Measurements from ENCODE around the gene ZSWIM4.

DNA sequence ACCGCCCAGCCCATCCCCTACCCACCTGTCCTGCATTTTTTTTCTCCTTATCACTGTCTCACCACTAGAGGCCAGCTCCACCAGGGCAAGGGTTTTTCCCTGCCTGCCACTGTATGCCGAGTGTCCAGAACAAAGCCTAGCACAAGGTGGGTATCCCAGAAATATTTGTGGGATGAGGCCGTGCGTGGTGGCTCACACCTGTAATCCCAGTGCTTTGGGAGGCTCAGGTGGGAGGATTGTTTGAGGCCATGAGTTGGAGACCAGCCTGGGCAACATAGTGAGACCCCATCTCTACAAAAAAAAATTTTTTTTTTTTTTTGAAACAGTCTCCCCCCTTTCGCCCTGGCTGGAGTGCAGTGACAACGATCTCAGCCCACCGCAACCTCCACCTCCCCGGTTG, 33.8 kb upstream of the ZSWIM4 start:
- TF ChIP-seq EZH2 (IDR thresholded peaks at IDR 0.05; ENCODE audit: low read length): no peak
- TF ChIP-seq, protein P1, sequence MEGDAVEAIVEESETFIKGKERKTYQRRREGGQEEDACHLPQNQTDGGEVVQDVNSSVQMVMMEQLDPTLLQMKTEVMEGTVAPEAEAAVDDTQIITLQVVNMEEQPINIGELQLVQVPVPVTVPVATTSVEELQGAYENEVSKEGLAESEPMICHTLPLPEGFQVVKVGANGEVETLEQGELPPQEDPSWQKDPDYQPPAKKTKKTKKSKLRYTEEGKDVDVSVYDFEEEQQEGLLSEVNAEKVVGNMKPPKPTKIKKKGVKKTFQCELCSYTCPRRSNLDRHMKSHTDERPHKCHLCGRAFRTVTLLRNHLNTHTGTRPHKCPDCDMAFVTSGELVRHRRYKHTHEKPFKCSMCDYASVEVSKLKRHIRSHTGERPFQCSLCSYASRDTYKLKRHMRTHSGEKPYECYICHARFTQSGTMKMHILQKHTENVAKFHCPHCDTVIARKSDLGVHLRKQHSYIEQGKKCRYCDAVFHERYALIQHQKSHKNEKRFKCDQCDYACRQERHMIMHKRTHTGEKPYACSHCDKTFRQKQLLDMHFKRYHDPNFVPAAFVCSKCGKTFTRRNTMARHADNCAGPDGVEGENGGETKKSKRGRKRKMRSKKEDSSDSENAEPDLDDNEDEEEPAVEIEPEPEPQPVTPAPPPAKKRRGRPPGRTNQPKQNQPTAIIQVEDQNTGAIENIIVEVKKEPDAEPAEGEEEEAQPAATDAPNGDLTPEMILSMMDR (optimal IDR thresholded peaks at IDR 0.05 in 1 of 3, IDR thresholded peaks at IDR 0.05 in 1 of 3, conservative IDR thresholded peaks at IDR 0.05 in 1 of 3; ENCODE audit: extremely low read depth in 1 of 3, insufficient read depth in 2 of 3, low read length in 3 of 3): no peak

Measured in keratinocyte (primary cell).